PC-9 (cell line): ENCODE measurements around the gene TTF2. TPM values are rescaled to one million over a fixed set of nuclear protein-coding genes. Genes with fewer than 3 reads are reported as not detected.

Experiments
- BruUV-seq: library from RNA; stranded (reverse); fragments of 400-500 nt; replicated peaks from 2 replicates; lab custom pipeline; 2021; lab: Mats Ljungman, UMichigan
- CTCF ChIA-PET: fragments of 300-600 bp; sonication (Branson Sonifier 250); formaldehyde crosslinking; loops from one replicate; lab custom pipeline; 2022; ENCODE audit warnings: antibody characterized with exemption; lab: Charles Lee
- POLR2A ChIA-PET: fragments of 300-600 bp; sonication (Branson Sonifier 250); formaldehyde crosslinking; loops from one replicate; lab custom pipeline; 2022; ENCODE audit warnings: antibody characterized with exemption; ENCODE audit not compliant: unreplicated experiment; lab: Charles Lee
- DNase-seq, 2 experiments: peaks; one replicate each; pipeline versions ENCODE4 v3.0.0 to v3.0.0-alpha.2; 2015 to 2022; ENCODE audit warnings: mixed read lengths in 1 of 2
- H2AFZ ChIP-seq: fragments of 200-600 bp; sonication (generic); 2 replicates; pipeline ENCODE4 v1.8.1; 2017; ENCODE audit warnings: antibody characterized with exemption
- H3F3A ChIP-seq: fragments of 200-600 bp; sonication (generic); 2 replicates; pipeline ENCODE4 v1.8.1; 2017; ENCODE audit warnings: antibody characterized with exemption, mild to moderate bottlenecking, low read depth; ENCODE audit not compliant: insufficient read depth
- H3K27ac ChIP-seq: fragments of 200-600 bp; sonication (generic); 2 replicates; pipeline ENCODE4 v1.6.1; 2016; ENCODE audit warnings: mixed run types
- H3K27me3 ChIP-seq: fragments of 200-600 bp; sonication (generic); 2 replicates; pipeline ENCODE4 v1.6.1; 2016; ENCODE audit warnings: low read depth, mixed run types; ENCODE audit not compliant: insufficient read depth
- H3K36me3 ChIP-seq: fragments of 200-600 bp; sonication (generic); 2 replicates; pipeline ENCODE4 v1.6.1; 2016; ENCODE audit warnings: low read depth, mixed run types
- H3K4me1 ChIP-seq: fragments of 200-600 bp; sonication (generic); replicated peaks from 2 replicates; pipeline ENCODE4 v1.6.1; 2016; ENCODE audit warnings: mixed run types; ENCODE audit not compliant: insufficient read depth
- H3K4me2 ChIP-seq: fragments of 200-600 bp; sonication (generic); 2 replicates; pipeline ENCODE4 v1.6.1; 2017; ENCODE audit warnings: mixed run types
- H3K4me3 ChIP-seq: fragments of 200-600 bp; sonication (generic); 2 replicates; pipeline ENCODE4 v1.6.1; 2016; ENCODE audit warnings: mixed run types
- H3K79me2 ChIP-seq: fragments of 200-600 bp; sonication (generic); 2 replicates; pipeline ENCODE4 v1.6.1; 2017; ENCODE audit warnings: low read depth, mixed run types
- H3K9me2 ChIP-seq: fragments of 200-600 bp; sonication (generic); 2 replicates; pipeline ENCODE4 v1.8.1; 2017; ENCODE audit warnings: mild to moderate bottlenecking; ENCODE audit not compliant: insufficient read depth
- H3K9me3 ChIP-seq: fragments of 200-600 bp; sonication (generic); 2 replicates; pipeline ENCODE4 v1.8.1; 2016; ENCODE audit warnings: low read depth; ENCODE audit not compliant: insufficient read depth
- H4K20me1 ChIP-seq: fragments of 200-600 bp; sonication (generic); 2 replicates; pipeline ENCODE4 v1.8.1; 2017; ENCODE audit not compliant: insufficient read depth
- EZH2 ChIP-seq: fragments of 200-600 bp; sonication (generic); IDR thresholded peaks from 2 replicates; pipeline ENCODE4 v1.8.0; 2017; ENCODE audit warnings: antibody characterized with exemption, low read depth
- intact Hi-C: fragments of 100-400 bp; cut with micrococcal nuclease; formaldehyde crosslinking; loops from one replicate; pipeline ENCODE4 v1.10.0; 2022; ENCODE audit not compliant: unreplicated experiment
- total RNA-seq: library from RNA; stranded (reverse); gene quantifications from 2 replicates; pipeline ENCODE4 v1.2.3, GENCODE V29; 2021
- TF ChIP-seq, protein P1 (sequence below): fragments of 200-600 bp; sonication (generic); conservative IDR thresholded peaks from 2 replicates; pipeline ENCODE4 v1.6.1; 2017; ENCODE audit warnings: mixed run types, antibody characterized with exemption, mild to moderate bottlenecking, moderate library complexity

The TTF2 gene
- total RNA-seq, 1 experiment from 2014 or later, result 62.2 TPM

DNA sequence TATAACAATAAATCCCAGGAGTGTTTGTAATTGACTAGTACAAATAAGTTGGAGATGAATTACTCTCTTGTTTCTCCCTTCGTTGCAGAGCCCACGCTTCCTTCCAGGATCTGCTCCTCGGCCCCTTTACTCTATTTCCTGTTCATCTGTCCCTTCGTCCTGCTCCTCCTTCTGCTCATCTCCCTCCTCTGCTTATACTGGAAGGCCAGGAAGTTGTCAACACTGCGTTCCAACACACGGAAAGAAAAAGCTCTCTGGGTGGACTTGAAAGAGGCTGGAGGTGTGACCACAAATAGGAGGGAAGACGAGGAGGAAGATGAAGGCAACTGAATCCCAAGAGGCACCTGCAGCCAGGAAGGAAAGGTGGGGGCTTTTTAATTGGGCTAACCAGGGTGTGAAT is 26.4 kb upstream of the TTF2 start:
- Histone ChIP-seq H3K27me3 (no peaks in the 10 kb centered on the region), H3K36me3 (no peaks in the 10 kb centered on the region), H3F3A (no peaks in the 10 kb centered on the region), H4K20me1 (no peaks in the 10 kb centered on the region), H3K4me3 (no peak overlapping the region), H3K79me2 (no peaks in the 10 kb centered on the region), H3K9me2 (no peaks in the 10 kb centered on the region), H3K4me1 (no peaks in the 10 kb centered on the region), H3K27ac (no peak overlapping the region), H2AFZ (no peak overlapping the region), H3K9me3 (no peaks in the 10 kb centered on the region), H3K4me2 (no peak overlapping the region)
- TF ChIP-seq EZH2, result no peak
- TF ChIP-seq, protein P1, sequence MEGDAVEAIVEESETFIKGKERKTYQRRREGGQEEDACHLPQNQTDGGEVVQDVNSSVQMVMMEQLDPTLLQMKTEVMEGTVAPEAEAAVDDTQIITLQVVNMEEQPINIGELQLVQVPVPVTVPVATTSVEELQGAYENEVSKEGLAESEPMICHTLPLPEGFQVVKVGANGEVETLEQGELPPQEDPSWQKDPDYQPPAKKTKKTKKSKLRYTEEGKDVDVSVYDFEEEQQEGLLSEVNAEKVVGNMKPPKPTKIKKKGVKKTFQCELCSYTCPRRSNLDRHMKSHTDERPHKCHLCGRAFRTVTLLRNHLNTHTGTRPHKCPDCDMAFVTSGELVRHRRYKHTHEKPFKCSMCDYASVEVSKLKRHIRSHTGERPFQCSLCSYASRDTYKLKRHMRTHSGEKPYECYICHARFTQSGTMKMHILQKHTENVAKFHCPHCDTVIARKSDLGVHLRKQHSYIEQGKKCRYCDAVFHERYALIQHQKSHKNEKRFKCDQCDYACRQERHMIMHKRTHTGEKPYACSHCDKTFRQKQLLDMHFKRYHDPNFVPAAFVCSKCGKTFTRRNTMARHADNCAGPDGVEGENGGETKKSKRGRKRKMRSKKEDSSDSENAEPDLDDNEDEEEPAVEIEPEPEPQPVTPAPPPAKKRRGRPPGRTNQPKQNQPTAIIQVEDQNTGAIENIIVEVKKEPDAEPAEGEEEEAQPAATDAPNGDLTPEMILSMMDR, result no peak
- CTCF ChIA-PET, result no interaction called here
- intact Hi-C loops, result no loop called here
- no TSS peak for BruUV-seq
- no peak for DNase-seq
- POLR2A ChIA-PET, result no interaction called here

DNA sequence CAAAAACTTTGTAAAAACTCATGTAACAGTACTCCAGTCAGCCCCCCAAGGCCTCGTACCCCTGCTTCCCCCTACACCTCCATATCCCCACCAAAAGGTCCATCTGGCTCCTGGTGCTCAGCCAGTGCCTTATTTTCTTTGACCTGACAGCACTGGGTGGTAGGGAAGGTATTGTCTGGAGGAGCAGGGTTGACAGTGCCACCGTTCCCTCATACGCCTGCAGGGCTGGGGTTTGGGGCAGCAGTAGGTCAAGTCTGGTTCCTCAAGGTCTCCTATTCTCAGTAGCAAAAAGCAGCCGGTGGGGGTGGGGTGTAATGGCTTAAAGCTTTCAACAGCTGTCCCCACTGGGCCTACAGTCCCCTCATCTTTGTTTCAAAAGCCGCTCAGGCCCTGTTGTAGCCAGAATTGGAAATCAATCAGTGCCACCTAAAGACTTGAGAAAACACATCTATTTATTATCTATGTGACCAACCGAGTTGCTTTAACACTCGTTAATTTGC is 25.3 kb upstream of the TTF2 start:
- Histone ChIP-seq H3K4me3 (no peak overlapping the region), H2AFZ (no peak overlapping the region), H3K9me3 (no peaks in the 10 kb centered on the region), H3K36me3 (no peaks in the 10 kb centered on the region), H3K9me2 (no peaks in the 10 kb centered on the region), H3K4me2 (no peak overlapping the region), H3K4me1 (no peaks in the 10 kb centered on the region), H3K79me2 (no peaks in the 10 kb centered on the region), H4K20me1 (no peaks in the 10 kb centered on the region), H3K27me3 (no peaks in the 10 kb centered on the region), H3F3A (no peaks in the 10 kb centered on the region), H3K27ac (no peak overlapping the region)
- intact Hi-C loops, result no loop called here
- ChIA-PET CTCF (no interaction called here), POLR2A (no interaction called here)
- BruUV-seq, result no TSS peak
- no peak for TF ChIP-seq EZH2
- TF ChIP-seq, protein P1, result no peak
- no peak for DNase-seq

DNA sequence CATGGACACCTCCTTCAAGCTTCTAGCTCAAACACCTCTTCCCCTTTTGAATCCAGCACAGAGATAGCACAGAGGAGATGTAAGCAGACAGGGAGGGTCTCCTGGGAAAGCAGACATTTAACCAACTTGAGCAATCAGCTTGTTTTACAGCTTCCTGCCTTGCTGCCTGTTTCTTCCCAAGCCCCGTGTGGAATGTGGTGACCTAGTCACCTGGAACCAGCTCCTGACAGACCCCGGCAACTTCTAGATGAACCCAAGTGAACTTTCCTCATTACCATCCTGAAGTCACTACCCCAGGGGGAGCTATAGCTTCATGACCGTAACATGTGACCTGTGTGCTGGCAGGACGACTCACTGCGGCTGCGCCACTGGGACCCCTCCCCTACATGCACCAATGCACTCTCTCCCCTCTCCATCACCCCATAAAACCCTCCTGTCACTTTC is 24.1 kb upstream of the TTF2 start:
- no peaks in the 10 kb centered on the region for H3K79me2 ChIP-seq
- H3K4me1 ChIP-seq, result no peaks in the 10 kb centered on the region
- H3K9me2 ChIP-seq, result no peaks in the 10 kb centered on the region
- ChIA-PET POLR2A (no interaction called here), CTCF (no interaction called here)
- H3K9me3 ChIP-seq, result no peaks in the 10 kb centered on the region
- no peak for DNase-seq
- no peak overlapping the region for H3K27ac ChIP-seq
- no peaks in the 10 kb centered on the region for H3K36me3 ChIP-seq
- intact Hi-C loops, result no loop called here
- TF ChIP-seq, protein P1, result no peak
- no peak for TF ChIP-seq EZH2
- H3K27me3 ChIP-seq, result no peaks in the 10 kb centered on the region
- H3K4me2 ChIP-seq, result no peak overlapping the region
- H4K20me1 ChIP-seq, result no peaks in the 10 kb centered on the region
- H2AFZ ChIP-seq, result no peak overlapping the region
- no peak overlapping the region for H3K4me3 ChIP-seq
- no peaks in the 10 kb centered on the region for H3F3A ChIP-seq
- no TSS peak for BruUV-seq
